Kidney capillary endothelial cell (primary cell): ENCODE data around the gene CDCA4.
A peak's percentile ranks its signal among the peaks of the same experiment; 100 is the strongest.
"Not testable (repeated sequence)": the region's sequence is repeated elsewhere in the genome, so short reads cannot be mapped to it uniquely, and the experiment has no call there.

ENCODE experiments used
- DNase-seq: peaks from one replicate; pipeline ENCODE4 v3.0.0-alpha.2; 2018; ENCODE audit warnings: low spot score

Gene CDCA4

DNA sequence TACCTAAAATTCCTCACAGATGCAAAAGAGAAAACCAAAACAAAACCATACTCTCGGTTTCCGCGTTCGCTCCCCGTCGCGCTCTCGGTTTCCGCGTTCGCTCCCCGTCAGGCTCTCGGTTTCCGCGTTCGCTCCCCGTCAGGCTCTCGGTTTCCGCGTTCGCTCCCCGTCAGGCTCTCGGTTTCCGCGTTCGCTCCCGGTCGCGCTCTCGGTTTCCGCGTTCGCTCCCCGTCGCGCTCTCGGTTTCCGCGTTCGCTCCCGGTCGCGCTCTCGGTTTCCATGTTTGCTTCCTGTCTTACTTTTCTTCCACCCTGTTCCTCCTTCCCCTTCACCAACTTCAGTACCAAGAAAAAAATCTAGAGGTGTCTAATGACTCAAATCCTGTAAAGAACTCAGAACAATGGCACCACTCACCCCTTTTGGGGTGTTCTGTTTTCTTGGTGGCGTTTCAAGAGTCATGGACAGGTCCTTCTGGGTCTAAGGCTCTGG, 12.6 kb upstream of the CDCA4 start:
- not testable (repeated sequence) for DNase-seq

DNA sequence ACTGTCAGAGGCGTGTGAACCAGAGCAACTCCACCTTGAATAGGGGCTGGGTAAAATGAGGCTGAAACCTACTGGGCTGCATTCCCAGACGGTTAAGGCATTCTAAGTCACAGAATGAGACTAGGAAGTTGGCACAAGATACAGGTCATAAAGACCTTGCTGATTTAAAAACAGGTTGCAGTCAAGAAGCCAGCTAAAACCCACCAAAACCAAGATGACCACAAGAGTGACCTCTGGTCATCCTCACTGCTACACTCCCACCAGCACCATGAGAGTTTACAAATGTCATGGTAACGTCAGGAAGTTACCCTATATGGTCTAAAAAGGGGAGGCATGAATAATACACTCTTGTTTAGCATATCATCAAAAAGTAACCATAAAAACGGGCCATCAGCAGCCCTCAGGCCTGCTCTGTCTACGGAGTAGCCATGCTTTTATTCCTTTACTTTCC, 11.6 kb upstream of the CDCA4 start:
- DNase-seq, result not testable (repeated sequence)

DNA sequence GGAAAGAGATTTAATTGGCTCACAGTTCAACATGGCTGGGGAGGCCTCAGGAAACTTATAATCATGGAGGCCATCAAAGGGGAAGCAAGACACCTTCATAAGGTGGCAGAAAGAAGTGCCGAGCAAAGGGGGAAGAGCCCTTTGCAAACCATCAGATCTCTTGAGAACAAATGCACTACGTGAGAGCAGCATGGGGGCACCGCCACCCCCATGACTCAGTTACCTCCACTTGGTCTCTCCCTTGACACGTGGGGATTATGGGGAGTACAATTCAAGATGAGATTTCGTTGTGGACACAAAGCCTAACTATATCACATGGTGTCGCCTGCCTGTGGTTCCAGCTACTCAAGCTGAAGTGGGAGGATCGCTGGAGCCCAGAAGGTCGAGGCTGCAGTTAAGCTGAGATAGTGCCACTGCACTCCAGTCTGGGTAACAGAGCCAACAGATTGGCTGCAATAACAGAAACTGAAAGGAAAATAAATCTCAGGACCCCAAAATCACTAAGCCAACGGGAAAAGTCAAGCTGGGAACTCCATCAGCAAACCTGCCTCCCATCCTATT, 10.0 kb upstream of the CDCA4 start:
- DNase-seq, result no peak

DNA sequence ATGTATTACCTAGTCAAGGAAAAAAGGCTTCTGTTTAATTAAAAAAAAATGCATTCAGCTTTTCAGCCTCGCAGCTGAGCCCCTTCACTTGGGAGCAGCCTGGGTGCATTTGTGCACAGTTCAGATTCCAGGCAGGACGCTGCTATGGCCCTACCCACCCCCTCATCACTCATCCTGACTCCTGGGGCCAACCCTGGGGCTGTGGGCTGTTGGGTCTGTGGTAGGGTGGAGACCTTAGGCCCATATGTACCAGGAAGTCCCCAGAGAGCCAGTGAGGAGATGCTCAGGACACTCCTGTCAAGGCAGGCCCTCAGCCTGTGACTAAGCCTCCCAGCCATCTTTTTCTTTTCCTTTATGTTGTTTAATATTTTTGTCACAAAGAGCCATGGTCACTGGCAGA, 9.3 kb upstream of the CDCA4 start:
- no peak for DNase-seq

DNA sequence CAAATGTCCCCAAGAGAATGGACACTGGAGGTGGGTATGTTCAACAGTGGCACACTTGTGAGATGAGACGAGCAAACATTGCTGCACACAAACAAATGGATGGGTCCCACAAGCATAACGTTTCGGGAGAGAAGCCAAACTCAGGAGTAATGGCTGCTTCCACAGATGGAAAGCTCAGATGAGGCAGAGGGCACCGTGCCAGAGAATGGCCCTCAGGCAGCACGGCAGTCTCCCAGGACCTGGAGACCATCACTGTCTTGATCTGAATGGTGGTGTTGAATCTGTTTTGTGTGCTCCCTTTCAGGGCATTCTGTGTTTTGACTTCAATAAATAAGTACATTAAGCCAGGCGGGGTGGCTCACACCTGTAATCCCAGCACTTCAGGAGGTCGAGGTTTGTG, 8.5 kb upstream of the CDCA4 start:
- DNase-seq, result no peak

DNA sequence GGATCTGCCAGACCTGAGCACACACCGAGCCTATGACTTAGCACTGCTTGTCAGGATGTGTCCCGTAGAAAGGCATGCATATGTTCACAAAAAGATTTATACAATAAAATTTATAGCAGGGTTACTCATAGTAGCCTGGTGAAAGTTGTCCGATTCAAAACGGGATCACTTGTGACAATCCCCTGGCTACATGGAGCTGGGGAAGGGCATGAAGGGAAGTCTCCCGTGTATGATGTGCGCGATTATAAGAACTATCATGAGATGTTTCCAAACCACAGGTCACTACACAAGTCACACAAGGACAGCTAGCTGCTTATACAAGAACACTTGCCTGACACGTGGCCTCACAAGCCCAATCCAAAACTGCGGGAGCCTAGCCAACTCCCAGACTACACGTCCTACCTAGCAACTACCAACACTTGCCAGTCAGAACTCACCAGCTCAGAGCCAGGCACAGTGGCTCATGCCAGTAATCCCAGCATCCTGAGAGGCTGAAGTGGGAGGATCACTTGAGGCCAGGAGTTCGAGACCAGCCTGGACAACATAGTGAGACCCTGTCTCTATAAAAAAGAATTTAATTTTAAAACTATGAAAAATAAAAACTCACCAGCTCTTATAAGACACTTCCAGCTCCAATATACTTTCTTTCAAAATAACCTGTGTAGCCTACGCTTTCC, 7.5 kb upstream of the CDCA4 start:
- DNase-seq, result no peak

DNA sequence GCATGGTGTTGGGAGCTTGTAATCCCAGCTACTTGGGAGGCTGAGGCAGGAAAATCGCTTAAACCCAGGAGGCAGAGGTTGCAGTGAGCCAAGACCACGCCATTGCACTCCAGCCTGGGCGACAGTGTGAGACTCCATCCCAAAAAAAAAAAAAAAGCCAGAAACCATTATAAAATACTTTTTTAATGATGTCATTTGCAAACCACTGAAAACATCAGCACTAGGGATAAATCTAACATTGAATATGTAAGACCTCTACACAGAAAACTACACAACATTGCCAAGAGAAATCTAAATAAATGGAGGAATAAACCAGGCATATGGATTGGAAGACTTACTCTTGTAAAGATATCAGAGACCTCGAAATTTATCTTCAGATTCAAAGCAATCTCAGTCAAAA, 6.8 kb upstream of the CDCA4 start:
- not testable (repeated sequence) for DNase-seq

DNA sequence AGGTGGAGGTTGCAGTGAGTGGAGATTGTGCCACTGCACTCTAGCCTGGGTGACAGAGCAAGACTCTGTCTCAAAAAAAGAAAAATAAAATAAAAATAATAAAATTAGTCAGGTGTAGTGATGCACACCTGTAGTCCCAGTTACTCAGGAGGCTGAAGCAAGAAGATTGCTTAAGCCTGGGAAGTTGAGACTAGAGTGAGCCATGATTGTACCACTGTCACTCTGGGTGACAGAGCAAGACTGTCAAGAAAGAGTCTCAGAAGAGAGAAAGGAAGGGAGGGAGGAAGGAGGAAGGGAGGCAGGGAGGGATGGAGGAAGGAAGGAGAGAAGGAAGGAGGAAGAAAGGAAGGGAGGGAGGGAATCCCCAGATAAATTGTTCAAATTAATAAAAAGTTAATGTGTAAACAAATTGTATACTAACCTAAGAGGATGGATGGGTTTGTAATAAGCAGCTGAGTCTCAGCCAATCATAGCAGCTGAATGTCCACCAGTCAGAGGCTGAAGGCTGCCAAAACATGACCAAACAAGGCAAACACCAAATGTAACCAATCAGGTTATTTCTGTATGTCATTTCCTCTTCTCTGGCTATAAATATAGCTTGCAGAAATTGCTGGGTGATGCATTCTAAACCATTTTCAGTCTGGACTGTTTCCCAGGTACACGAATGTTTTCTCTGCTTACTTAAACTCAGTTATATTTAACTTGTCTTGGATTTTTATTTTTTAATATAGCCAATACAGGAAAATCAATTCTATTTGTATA, 6.1 kb upstream of the CDCA4 start:
- peak; percentile 21 for DNase-seq

DNA sequence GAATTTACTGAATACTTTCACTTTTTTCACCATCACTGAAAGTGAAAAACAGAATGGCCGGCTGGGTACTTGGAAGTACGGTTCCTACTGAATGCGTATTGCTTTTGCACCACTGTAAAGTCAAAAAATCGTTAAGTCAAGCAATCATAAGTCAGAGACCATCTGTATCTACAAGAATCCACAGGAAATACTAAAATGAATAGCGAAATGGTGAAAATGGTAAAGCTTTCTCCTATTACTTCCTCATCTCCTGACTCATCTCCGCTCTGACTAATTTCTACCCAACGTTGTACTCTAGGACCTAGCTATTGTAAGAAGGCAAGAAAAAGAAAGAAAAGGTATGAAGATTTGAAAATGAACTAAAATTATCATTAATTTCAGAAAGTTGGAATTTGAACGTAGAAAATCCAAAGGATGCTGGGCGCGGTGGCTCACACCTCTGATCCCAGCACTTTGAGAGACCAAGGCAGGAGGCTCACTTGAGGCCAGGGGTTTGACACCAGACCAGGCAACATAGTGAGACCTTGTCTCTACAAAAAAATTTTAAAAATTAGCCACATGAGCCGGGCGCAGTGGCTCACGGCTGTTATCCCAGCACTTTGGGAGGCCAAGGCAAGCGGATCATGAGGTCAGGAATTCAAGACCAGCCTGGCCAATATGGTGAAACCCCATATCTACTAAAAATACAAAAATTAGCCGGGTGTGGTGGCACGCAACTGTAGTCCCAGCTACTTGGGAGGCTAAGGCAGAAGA, 5.3 kb upstream of the CDCA4 start:
- DNase-seq, result peak; percentile 70

DNA sequence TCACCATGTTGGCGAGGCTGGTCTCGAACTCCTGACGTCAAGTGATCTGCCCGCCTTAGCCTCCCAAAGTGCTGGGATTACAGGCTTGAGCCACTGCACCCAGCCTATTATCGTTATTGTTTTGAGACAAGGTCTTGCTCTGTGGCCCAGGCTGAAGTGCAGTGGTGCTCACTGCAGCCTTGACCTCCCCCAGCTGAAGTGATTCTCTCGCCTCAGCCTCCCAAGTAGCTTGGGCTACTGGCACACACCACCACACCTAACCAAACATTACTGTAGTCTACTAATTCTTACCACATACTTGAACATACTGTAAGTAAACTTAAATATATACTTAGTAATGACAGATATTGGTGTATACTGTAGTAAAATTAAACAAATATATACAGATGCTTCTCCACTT, 4.5 kb upstream of the CDCA4 start:
- DNase-seq, result no peak

DNA sequence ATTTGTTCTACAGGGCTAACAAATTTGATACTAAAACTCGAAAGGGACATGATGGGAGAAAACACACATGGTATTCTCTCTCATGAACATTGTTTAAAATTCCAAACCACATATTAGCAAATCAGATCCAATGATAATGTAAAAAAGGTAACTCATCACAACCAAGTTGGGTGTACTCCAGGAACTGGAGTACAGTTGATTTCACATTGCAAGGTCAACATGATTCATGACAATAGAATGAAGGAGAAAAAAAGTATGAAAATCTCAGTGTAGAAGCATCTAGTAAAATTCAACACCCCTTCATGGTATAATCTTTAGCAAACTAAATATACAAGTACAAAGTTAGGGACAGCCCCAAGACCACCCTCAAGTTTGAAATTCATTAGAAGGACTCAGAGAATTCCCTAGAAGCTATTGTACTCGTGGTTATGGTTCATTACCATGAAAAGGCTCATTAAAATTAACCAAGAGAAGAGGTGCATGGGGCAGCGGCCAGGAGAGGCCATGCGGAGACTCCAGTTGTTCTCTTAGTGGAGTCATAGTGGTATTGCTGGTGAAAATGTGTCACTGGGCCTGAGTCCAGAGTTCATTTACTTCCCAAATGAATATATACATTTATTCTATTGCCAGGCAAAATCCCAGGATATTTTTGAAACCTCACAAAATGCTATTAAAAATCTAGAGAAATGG, 3.1 kb upstream of the CDCA4 start:
- no peak for DNase-seq

DNA sequence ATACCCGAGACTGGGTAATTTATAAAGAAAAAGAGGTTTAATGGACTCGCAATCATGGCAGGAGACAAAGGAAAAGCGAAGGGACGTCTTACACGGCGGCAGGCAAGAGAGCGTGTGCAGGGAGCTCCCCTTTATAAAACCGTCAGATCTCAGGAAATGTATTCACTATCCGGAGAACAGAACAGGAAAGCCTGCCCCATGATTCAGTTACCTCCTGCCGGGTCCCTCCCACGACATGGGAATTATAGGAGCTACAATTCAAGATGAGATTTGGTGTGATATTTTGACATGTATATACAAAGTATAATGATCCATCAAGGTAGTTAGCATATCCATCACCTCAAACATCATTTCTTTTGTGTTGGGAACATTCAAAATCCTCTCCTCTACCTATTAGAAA, 2.3 kb upstream of the CDCA4 start:
- DNase-seq, result peak; percentile 62

DNA sequence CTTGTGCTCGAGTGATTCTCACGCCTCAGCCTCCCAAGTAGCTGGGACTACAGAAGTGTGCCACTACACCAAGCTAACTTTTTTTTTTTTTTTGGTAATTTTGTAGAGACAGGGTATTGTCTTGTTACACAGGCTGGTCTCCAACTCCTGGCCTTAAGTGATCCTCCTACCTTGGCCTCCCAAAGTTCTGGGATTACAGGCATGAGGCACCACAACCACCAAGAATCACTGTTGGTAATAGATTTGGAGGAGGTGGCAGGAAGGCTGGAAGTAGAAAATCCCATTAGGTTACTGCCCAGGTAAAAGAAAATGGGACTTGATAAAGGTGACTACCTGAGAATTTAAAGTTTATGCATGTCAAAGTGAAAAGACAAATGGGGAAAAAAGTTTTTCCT, 1.4 kb upstream of the CDCA4 start:
- no peak for DNase-seq

DNA sequence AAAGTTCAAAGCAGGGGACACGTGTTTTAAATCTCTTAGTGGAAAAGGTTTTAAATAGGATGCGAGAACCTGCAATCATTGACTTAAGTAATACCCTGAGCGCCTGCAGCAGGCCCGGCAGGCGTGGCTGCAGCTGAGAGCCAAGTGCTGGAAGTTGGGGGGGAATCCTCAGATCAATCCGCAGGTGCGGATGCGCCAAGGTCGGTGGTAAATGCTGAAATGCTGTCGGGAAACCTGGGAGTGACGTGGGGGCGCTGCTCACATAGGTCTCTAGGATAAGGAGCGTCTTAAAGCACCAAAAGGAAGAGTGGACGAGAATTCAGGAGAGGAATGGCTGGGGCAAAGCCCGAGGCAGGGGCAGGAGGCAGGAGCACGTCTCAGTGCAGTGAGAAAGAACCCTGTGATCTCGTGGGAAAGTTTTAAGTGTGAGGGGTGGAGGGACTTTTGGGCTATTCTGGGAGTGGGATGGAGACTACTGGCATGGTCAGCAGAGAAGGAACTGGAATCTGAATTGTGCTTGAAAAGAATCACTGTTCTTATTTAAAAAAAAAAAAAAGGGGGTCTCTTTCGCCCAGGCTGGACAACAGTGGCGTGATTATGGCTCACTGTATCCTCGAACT, 883 bp upstream of the CDCA4 start:
- DNase-seq, result peak; percentile 14

DNA sequence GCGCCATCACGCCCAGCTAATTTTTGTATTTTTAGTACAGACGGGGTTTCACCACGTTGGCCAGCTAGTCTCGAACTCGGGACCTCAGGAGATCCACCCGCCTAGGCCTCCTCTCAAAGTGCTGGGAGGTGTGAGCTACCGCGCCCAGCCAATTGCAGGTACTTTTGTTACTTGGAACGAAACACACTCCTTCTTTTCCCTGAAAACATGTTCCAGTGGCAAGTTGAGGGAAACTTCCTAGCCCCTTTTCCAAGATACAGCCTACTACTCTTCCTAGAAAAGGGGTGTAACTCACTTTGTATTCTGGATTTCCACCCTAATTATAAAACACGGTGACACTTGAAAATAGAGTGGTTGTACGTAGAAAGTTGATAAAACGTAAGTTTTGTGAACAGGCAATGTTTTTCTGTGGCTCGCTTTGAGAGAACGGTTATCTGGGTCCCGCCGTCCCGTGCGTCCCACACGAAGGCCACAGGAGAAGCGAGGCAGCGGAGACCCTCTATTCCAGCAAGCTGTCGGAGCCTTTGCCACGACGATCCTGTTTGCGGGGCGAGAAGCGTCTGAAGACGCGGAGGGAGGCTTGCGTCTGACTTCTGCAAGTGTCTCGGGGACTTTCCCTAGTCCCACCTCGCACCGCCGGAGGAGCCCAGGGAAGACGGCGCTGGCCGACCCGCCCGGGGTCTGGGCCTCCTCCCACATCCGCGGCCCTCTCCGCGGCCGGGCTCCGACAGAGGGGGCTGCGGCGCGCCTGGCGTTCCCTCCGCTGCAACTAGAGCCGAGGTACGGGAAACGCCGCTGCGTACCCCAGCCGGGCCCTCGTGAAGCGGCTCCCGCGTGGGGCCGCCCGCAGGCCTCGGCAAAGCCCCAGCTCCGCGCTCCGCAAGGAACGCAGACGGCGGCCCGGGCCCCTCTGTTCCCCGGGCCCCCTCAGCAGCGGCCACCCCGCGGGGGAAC, 745 bp downstream of the CDCA4 start:
- no peak for DNase-seq

DNA sequence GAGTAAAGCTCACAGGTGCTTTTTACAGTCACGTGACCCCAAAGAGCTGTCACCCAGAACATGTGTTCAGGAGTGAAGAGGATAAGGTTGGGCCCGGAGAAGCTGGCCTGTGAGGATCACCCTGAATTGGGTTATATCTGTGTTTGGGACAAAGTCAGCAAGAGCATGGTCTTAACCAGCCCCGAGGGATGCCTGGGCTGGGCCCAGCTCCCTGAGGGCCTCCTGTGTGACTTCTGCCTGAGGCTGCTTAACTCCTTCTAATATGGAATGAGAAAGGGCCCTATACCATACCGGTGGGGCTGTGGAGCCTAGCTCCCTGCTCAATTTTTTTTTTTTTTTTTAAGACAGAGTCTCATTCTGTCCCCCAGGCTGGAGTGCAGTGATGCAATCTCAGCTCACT, 2.5 kb downstream of the CDCA4 start:
- no peak for DNase-seq

DNA sequence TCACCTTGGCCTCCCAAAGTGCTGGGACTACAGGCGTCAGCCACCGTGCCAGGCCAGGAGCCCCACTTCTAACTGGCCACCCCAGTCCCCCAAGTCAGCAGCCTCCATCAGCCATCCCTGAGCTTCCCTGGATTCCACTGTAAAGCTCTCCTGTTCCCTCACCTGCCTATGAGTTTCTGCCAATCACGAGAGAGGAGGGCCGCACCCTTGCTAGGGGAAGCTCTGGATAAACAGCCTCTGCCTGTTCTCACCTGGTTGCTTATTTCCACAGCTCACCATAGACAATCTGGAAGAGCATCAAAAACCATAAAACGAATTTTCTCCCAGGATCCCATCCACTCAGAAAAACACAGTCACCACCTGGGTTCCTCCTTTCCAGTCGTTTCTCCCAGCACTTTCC, 5.0 kb downstream of the CDCA4 start:
- no peak for DNase-seq

DNA sequence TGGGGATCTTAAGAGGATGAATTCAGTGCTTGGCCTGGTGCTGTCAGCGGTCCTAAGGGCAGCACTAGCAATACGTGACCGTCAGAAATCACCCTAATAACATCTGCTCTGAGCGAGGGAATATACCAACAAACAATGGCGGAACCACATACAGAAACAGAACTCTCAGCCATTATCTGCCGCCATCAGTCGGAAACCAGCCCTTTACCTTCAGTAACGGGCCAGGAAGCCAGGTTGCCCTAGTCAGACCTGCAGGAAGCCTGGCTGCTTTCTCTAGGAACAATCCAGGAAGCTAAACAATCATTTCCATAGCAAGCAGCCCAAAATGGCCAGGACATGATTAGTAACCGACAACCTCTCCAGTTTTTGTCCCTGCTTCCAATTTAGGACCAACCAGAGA, 5.6 kb downstream of the CDCA4 start:
- DNase-seq, result peak; percentile 19

DNA sequence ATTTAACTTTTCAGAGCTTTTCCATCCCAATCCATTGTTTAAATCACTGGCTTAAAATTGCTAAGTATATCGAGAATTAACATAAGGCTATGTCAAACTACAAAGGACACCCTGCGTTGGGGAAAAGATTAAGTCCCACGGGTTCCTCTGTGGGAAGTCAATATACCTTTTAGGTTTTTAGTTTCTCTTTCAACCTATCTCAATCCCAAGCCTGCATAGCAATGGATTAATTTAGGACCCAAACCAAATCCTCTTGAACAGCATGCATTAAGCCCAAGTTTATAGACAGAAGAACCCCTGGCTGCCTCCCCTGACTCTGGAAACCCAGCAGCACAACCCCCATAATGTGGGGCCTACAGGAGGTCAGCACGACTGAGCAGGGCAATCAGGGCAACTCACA, 6.3 kb downstream of the CDCA4 start:
- no peak for DNase-seq

DNA sequence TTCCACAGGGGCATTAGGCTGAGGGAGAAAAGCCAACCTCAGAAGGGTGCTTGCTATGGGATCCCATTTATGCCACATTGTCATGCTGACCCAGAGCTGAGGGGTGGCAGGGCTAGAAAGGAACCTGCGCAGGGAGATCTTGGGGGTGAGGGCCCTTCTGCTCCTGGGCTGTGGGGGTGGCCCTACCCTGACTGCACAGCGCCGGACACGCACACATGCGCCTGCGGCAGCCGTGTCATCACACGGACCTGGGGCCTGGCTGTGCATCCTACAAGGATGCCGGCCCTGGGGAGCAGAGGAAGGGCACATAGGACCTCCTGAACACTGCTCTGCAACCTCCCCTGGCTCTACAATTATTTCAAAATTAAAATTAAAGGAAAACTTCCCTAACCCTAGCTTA, 6.9 kb downstream of the CDCA4 start:
- no peak for DNase-seq
